ENCODE measurements around the gene HOXD10. TPM values are rescaled to one million over a fixed set of nuclear protein-coding genes. Genes with fewer than 3 reads are reported as not detected.

HOXD10 gene
- total RNA-seq, 2 donors from 2014 or later: not detected

- DNase-seq (ENCODE audit: low spot score): no peak
- no peak overlapping the region for H3K4me3 ChIP-seq
- no peak overlapping the region for H3K27ac ChIP-seq
- peaks cover 0 to 10% of the 10 kb centered on the region in 2 donors for H3K4me1 ChIP-seq
- peaks cover 39 to 44% of the 10 kb centered on the region in 2 donors for H3K27me3 ChIP-seq
- H3K36me3 ChIP-seq: no peaks in the 10 kb centered on the region
- H3K9me3 ChIP-seq: no peaks in the 10 kb centered on the region
- no peak for TF ChIP-seq CTCF (IDR thresholded peaks at IDR 0.05)
These were observed 34.2 kb downstream of the HOXD10 start for GRCh38 chr2:176150584-176151441.

- Histone ChIP-seq H3K27me3 (peaks cover 47 to 49% of the 10 kb centered on the region in 2 donors), H3K4me1 (peaks cover 0 to 10% of the 10 kb centered on the region in 2 donors), H3K4me3 (peak within 1 kb of the TSS in 1 of 2 donors; percentile 15), H3K27ac (no peak within 1 kb of the TSS), H3K9me3 (no peaks in the 10 kb centered on the region), H3K36me3 (no peaks in the 10 kb centered on the region)
- no peak for DNase-seq (ENCODE audit: low spot score)
- no peak for TF ChIP-seq CTCF (IDR thresholded peaks at IDR 0.05)
These were observed 35.1 kb downstream of the HOXD10 start, which contains the start of gene HOXD4 for GRCh38 chr2:176151442-176152287. Gene HOXD4, plus strand, starts transcription at chr2:176151550. Its CDS starts 84 bp downstream, at chr2:176151634.

GRCh38 chr2:176152350-176153181 lies 36.0 kb downstream of the HOXD10 start:
- Histone ChIP-seq H3K27ac (no peak overlapping the region), H3K4me3 (no peak overlapping the region), H3K36me3 (no peaks in the 10 kb centered on the region), H3K4me1 (peaks cover 0 to 18% of the 10 kb centered on the region in 2 donors), H3K9me3 (no peaks in the 10 kb centered on the region), H3K27me3 (peaks cover 49 to 52% of the 10 kb centered on the region in 2 donors)
- DNase-seq (ENCODE audit: low spot score): no peak
- no peak for TF ChIP-seq CTCF (IDR thresholded peaks at IDR 0.05)

GRCh38 chr2:176154576-176155252 lies 38.1 kb downstream of the HOXD10 start:
- Histone ChIP-seq H3K4me1 (peaks cover 0 to 34% of the 10 kb centered on the region in 2 donors), H3K4me3 (no peak overlapping the region), H3K27me3 (peaks cover 46 to 52% of the 10 kb centered on the region in 2 donors), H3K9me3 (no peaks in the 10 kb centered on the region), H3K36me3 (no peaks in the 10 kb centered on the region), H3K27ac (no peak overlapping the region)
- no peak for TF ChIP-seq CTCF (IDR thresholded peaks at IDR 0.05)
- no peak for DNase-seq (ENCODE audit: low spot score)

All from right atrium auricular region (tissue), 2 donors.